Measurements from ENCODE around the gene RARA. TPM values are rescaled to one million over a fixed set of nuclear protein-coding genes. Genes with fewer than 3 reads are reported as not detected.
"Not testable (repeated sequence)": the region's sequence is repeated elsewhere in the genome, so short reads cannot be mapped to it uniquely, and the experiment has no call there.

The RARA gene
- total RNA-seq, 1 experiment from 2014 or later: 35.1 TPM

- intact Hi-C loops (cut with micrococcal nuclease): no loop called here
- no peak for TF ChIP-seq TCF7L2 (IDR thresholded peaks at IDR 0.05; ENCODE audit: borderline replicate concordance, extremely low read depth, insufficient read depth, insufficient read length)
- no peaks in the 10 kb centered on the region; a peak in 1 of 4 replicates for H3K4me1 ChIP-seq (ENCODE audit: control insufficient read depth in 1 of 2, insufficient read depth in 2 of 2, low read length in 2 of 2)
- ChIA-PET CTCF (no interaction called here), RAD21 (ENCODE audit: low non-redundant PET in 1 of 2, low total read pairs in 2 of 2, uncharacterized antibody in 2 of 2, unreplicated experiment in 2 of 2) (interaction anchor here in 1 of 2 experiments (0.5 kb wide), 1 partner anchor 14 kb away, joined by 3 read pairs; no protein-coding TSS in a partner anchor), POLR2A (no interaction called here)
- no peak overlapping the region for H3K27ac ChIP-seq (ENCODE audit: low read depth, low read length)
- H3K9ac ChIP-seq (ENCODE audit: low read length): no peak overlapping the region
- H3K9me2 ChIP-seq (ENCODE audit: insufficient read depth): no peaks in the 10 kb centered on the region
- DNase-seq (ENCODE audit: low read depth, low spot score): no peak
- H3K27me3 ChIP-seq (ENCODE audit: insufficient read depth, low read length): no peaks in the 10 kb centered on the region
- H3K4me2 ChIP-seq (ENCODE audit: low read length): no peak overlapping the region
- H3K4me3 ChIP-seq (replicated peaks in 1 of 2; ENCODE audit: low read depth in 1 of 2, low read length in 2 of 2): no peak overlapping the region
- no peak for ATAC-seq
- H3K79me2 ChIP-seq (ENCODE audit: insufficient read depth, low read length): no peaks in the 10 kb centered on the region
- no peaks in the 10 kb centered on the region for H3K9me3 ChIP-seq (ENCODE audit: control insufficient read depth in 1 of 2, insufficient read depth in 1 of 2, low read depth in 1 of 2, low read length in 2 of 2)
- no peak overlapping the region for H2AFZ ChIP-seq (ENCODE audit: low read depth, low read length, poor library complexity, severe bottlenecking)
- no peaks in the 10 kb centered on the region; a peak in 1 of 4 replicates for H3K36me3 ChIP-seq (ENCODE audit: control insufficient read depth in 1 of 2, insufficient read depth in 2 of 2, low read length in 2 of 2)
- no peaks in the 10 kb centered on the region for H4K20me1 ChIP-seq (ENCODE audit: insufficient read depth)
- no TSS peak for BruUV-seq (replicated peaks)
Measured at GRCh38 chr17:40382251-40382650, 73.3 kb downstream of the RARA start.

- H3K9me3 ChIP-seq (ENCODE audit: control insufficient read depth in 1 of 2, insufficient read depth in 1 of 2, low read depth in 1 of 2, low read length in 2 of 2); RAD21 ChIA-PET (ENCODE audit: low non-redundant PET in 1 of 2, low total read pairs in 2 of 2, uncharacterized antibody in 2 of 2, unreplicated experiment in 2 of 2); H3K4me2 ChIP-seq (ENCODE audit: low read length); intact Hi-C loops (cut with micrococcal nuclease); ATAC-seq; CTCF ChIA-PET; H3K9ac ChIP-seq (ENCODE audit: low read length); DNase-seq (ENCODE audit: low read depth, low spot score); H3K79me2 ChIP-seq (ENCODE audit: insufficient read depth, low read length); H3K27me3 ChIP-seq (ENCODE audit: insufficient read depth, low read length); H3K4me1 ChIP-seq (ENCODE audit: control insufficient read depth in 1 of 2, insufficient read depth in 2 of 2, low read length in 2 of 2); H3K27ac ChIP-seq (ENCODE audit: low read depth, low read length); H4K20me1 ChIP-seq (ENCODE audit: insufficient read depth); H3K4me3 ChIP-seq (replicated peaks in 1 of 2; ENCODE audit: low read depth in 1 of 2, low read length in 2 of 2); H2AFZ ChIP-seq (ENCODE audit: low read depth, low read length, poor library complexity, severe bottlenecking); H3K9me2 ChIP-seq (ENCODE audit: insufficient read depth); BruUV-seq (replicated peaks); POLR2A ChIA-PET: not testable (repeated sequence)
- H3K36me3 ChIP-seq (ENCODE audit: control insufficient read depth in 1 of 2, insufficient read depth in 2 of 2, low read length in 2 of 2): peaks cover 31 to 37% of the 10 kb centered on the region in 2 experiments
Measured at GRCh38 chr17:40386555-40386954, 77.6 kb downstream of the RARA start.

GRCh38 chr17:40399185-40399584 is 90.2 kb downstream of the RARA start:
- no peak overlapping the region for H3K4me3 ChIP-seq (replicated peaks in 1 of 2; ENCODE audit: low read depth in 1 of 2, low read length in 2 of 2)
- no peaks in the 10 kb centered on the region for H3K27me3 ChIP-seq (ENCODE audit: insufficient read depth, low read length)
- BruUV-seq (replicated peaks): no TSS peak
- peaks cover 17% of the 10 kb centered on the region; the same call in 1 of the 2 replicates for H4K20me1 ChIP-seq (ENCODE audit: insufficient read depth)
- ATAC-seq (peak; percentile 86), DNase-seq (ENCODE audit: low read depth, low spot score) (peak; percentile 32)
- ChIA-PET RAD21 (ENCODE audit: low non-redundant PET in 1 of 2, low total read pairs in 2 of 2, uncharacterized antibody in 2 of 2, unreplicated experiment in 2 of 2) (interaction anchor here in 1 of 2 experiments (0.6 kb wide), 1 partner anchor 134 kb away, joined by 5 read pairs; no protein-coding TSS in a partner anchor), POLR2A (no interaction called here), CTCF (interaction anchor here (1.3 kb wide), 1 partner anchor 134 kb away, joined by 4 read pairs; no protein-coding TSS in a partner anchor)
- no peaks in the 10 kb centered on the region for H3K9me2 ChIP-seq (ENCODE audit: insufficient read depth)
- H3K9me3 ChIP-seq (ENCODE audit: control insufficient read depth in 1 of 2, insufficient read depth in 1 of 2, low read depth in 1 of 2, low read length in 2 of 2): no peaks in the 10 kb centered on the region
- H3K36me3 ChIP-seq (ENCODE audit: control insufficient read depth in 1 of 2, insufficient read depth in 2 of 2, low read length in 2 of 2): peaks cover 81 to 89% of the 10 kb centered on the region in 2 experiments
- intact Hi-C loops (cut with micrococcal nuclease): loop anchor here (1.0 kb wide), 2 partner anchors 77 to 134 kb away; no protein-coding TSS in a partner anchor
- H3K4me1 ChIP-seq (ENCODE audit: control insufficient read depth in 1 of 2, insufficient read depth in 2 of 2, low read length in 2 of 2): no peaks in the 10 kb centered on the region
- no peak overlapping the region for H3K4me2 ChIP-seq (ENCODE audit: low read length)
- H3K27ac ChIP-seq (ENCODE audit: low read depth, low read length): no peak overlapping the region
- no peak for TF ChIP-seq SP1 (IDR thresholded peaks at IDR 0.05; ENCODE audit: low read depth)
- peak; percentile 49 for TF ChIP-seq RAD21 (IDR thresholded peaks at IDR 0.05; ENCODE audit: low read depth)
- TF ChIP-seq CTCF (IDR thresholded peaks at IDR 0.05 in 2 of 3, conservative IDR thresholded peaks at IDR 0.05 in 1 of 3; ENCODE audit: borderline replicate concordance in 1 of 3, insufficient read depth in 1 of 3, low read depth in 2 of 3, low read length in 2 of 3): peak; percentile 41 to 67 (median 42); a peak in 4 of 6 replicates
- peaks cover 60% of the 10 kb centered on the region for H3K79me2 ChIP-seq (ENCODE audit: insufficient read depth, low read length)
- H3K9ac ChIP-seq (ENCODE audit: low read length): no peak overlapping the region
- no peak overlapping the region for H2AFZ ChIP-seq (ENCODE audit: low read depth, low read length, poor library complexity, severe bottlenecking)

Data from HCT116 (cell line).